Measurements from ENCODE around the gene DEPDC1B.

- TF ChIP-seq POLR2A (IDR thresholded peaks at IDR 0.05) = no peak
- no peak for TF ChIP-seq CTCF (IDR thresholded peaks at IDR 0.05)
These were observed 150.1 kb downstream of the DEPDC1B start for GRCh38 chr5:60549841-60550240.

Data from esophagus squamous epithelium (tissue), 4 donors.